ENCODE results near the gene CCDC63. TPM values are rescaled to one million over a fixed set of nuclear protein-coding genes. Genes with fewer than 3 reads are reported as not detected.

The CCDC63 gene
- polyA plus RNA-seq, 1 donor from 2014 or later: not detected

Other genes with a start within 250 kb of the CCDC63 start
- 24.2 TPM for gene TCTN1, start 232.9 kb upstream of the CCDC63 start, polyA plus RNA-seq
- 441 TPM for gene HVCN1, start 157.9 kb upstream of the CCDC63 start, polyA plus RNA-seq
- gene PPP1CC, start 104.1 kb upstream of the CCDC63 start, polyA plus RNA-seq: 184 TPM
- 0.88 TPM for gene MYL2, start 73.6 kb downstream of the CCDC63 start, polyA plus RNA-seq
- not detected for gene CUX2, start 187.2 kb downstream of the CCDC63 start, polyA plus RNA-seq